Thyroid gland (tissue), 4 donors: Measurements from ENCODE around the gene ATXN1. TPM values are rescaled to one million over a fixed set of nuclear protein-coding genes. Genes with fewer than 3 reads are reported as not detected.

Source experiments
- DNase-seq, 2 donors: peaks; one replicate each; pipeline ENCODE4 v3.0.0-alpha.2; 2019
- H3K27ac ChIP-seq, 3 donors: fragments of 200-600 bp; sonication (generic); 1 replicate in 2 of 3; 2 replicates in 1 of 3; pipeline ENCODE4 v1.5.1; 2016 to 2019; ENCODE audit warnings: mild to moderate bottlenecking in 1 of 3, moderate library complexity in 1 of 3
- H3K27me3 ChIP-seq: fragments of 200-600 bp; sonication (generic); one replicate; pipeline ENCODE4 v1.5.1; 2019
- H3K36me3 ChIP-seq, 2 donors: fragments of 200-600 bp; sonication (generic); one replicate each; pipeline ENCODE4 v1.5.1; 2016 to 2019
- H3K4me1 ChIP-seq, 2 donors: fragments of 200-600 bp; sonication (generic); one replicate each; pipeline ENCODE4 v1.5.1; 2017 to 2019
- H3K4me3 ChIP-seq, 3 donors: fragments of 200-600 bp; sonication (generic); replicated peaks in 1 of 3; 1 replicate in 2 of 3; 2 replicates in 1 of 3; pipeline ENCODE4 v1.5.1; 2016; ENCODE audit warnings: mild to moderate bottlenecking in 1 of 3
- H3K9me3 ChIP-seq: fragments of 200-600 bp; sonication (generic); one replicate; pipeline ENCODE4 v1.5.1; 2017
- CTCF ChIP-seq, 6 experiments: fragments of 200-600 bp in 3 of 6; fragments of 450-650 bp in 3 of 6; sonication (generic) in 3 of 6; IDR thresholded peaks; one replicate each; pipeline ENCODE4 v1.5.1; 2016 to 2019; ENCODE audit warnings: antibody characterized with exemption in 6 of 6, mild to moderate bottlenecking in 2 of 6, inconsistent platforms in 1 of 6, moderate library complexity in 1 of 6
- POLR2A ChIP-seq, 2 donors: fragments of 450-650 bp; IDR thresholded peaks; one replicate each; pipeline ENCODE4 v1.6.1; 2017; ENCODE audit warnings: antibody characterized with exemption in 2 of 2, mild to moderate bottlenecking in 2 of 2, moderate library complexity in 1 of 2
- WGBS, 2 donors: methylation state at CpG; one replicate each; pipeline ENCODE4 v1.1.5; 2017; 5-methylcytosine and 5-hydroxymethylcytosine counted together
- intact Hi-C: fragments of 100-400 bp; cut with DNase I; formaldehyde crosslinking; loops from one replicate; pipeline ENCODE4 v1.15.1; 2023
- total RNA-seq, 4 donors: library from RNA; depleted of rRNA; stranded (reverse); fragments of >200 nt; gene quantifications; one replicate each; pipeline ENCODE4 v1.2.3, GENCODE V29; 2016

ATXN1 gene
- total RNA-seq, 4 donors from 2014 or later: 62.1 to 88.1 (median 83.0) TPM

- H3K9me3 ChIP-seq: no peaks in the 10 kb centered on the region
Measured at GRCh38 chr6:16324606-16325225, 436.5 kb downstream of the ATXN1 start.

GRCh38 chr6:16324184-16324583, 437.1 kb downstream of the ATXN1 start:
- H3K9me3 ChIP-seq: no peaks in the 10 kb centered on the region
- DNase-seq: no peak
- WGBS, 2 donors: 95 to 100% methylated on average over 2 of the region's 2 CpGs
- peaks cover 15 to 19% of the 10 kb centered on the region in 2 donors for H3K36me3 ChIP-seq
- no peaks in the 10 kb centered on the region for H3K27me3 ChIP-seq
- intact Hi-C loops: no loop called here
- TF ChIP-seq CTCF (IDR thresholded peaks at IDR 0.05): no peak
- TF ChIP-seq POLR2A (IDR thresholded peaks at IDR 0.05): no peak
- peaks cover 12 to 20% of the 10 kb centered on the region in 2 donors for H3K4me1 ChIP-seq
- H3K27ac ChIP-seq: no peak overlapping the region
- H3K4me3 ChIP-seq: no peak overlapping the region

More at GRCh38 chr6:16324606-16325225, 436.5 kb downstream of the ATXN1 start:
- Histone ChIP-seq H3K27me3 (no peaks in the 10 kb centered on the region), H3K4me1 (peaks cover 10 to 17% of the 10 kb centered on the region in 2 donors), H3K27ac (no peak overlapping the region), H3K4me3 (no peak overlapping the region), H3K36me3 (peaks cover 15 to 19% of the 10 kb centered on the region in 2 donors)
- 90 to 95% methylated on average over 7 of the region's 7 CpGs for WGBS, 2 donors
- TF ChIP-seq CTCF (IDR thresholded peaks at IDR 0.05) (no peak), POLR2A (IDR thresholded peaks at IDR 0.05) (no peak)
- intact Hi-C loops: loop anchor here (5.0 kb wide), 1 partner anchor 88 kb away; no protein-coding TSS in a partner anchor
- DNase-seq: no peak

- DNase-seq: peak in 1 of 2 donors; percentile 18
- Histone ChIP-seq H3K4me1 (peaks cover 12 to 20% of the 10 kb centered on the region in 2 donors), H3K27me3 (no peaks in the 10 kb centered on the region), H3K36me3 (peaks cover 15 to 17% of the 10 kb centered on the region in 2 donors), H3K27ac (no peak overlapping the region), H3K4me3 (no peak overlapping the region), H3K9me3 (no peaks in the 10 kb centered on the region)
- no peak for TF ChIP-seq POLR2A (IDR thresholded peaks at IDR 0.05)
- TF ChIP-seq CTCF (IDR thresholded peaks at IDR 0.05): no peak
- intact Hi-C loops: no loop called here
- WGBS, 2 donors: 81 to 84% methylated on average over 11 of the region's 11 CpGs
Measured at GRCh38 chr6:16322666-16323312, 438.5 kb downstream of the ATXN1 start.

- H3K27ac ChIP-seq: no peak overlapping the region
- 98% methylated on average over 11 of the region's 11 CpGs for WGBS, 2 donors
- no peaks in the 10 kb centered on the region for H3K27me3 ChIP-seq
- H3K4me3 ChIP-seq: no peak overlapping the region
- H3K36me3 ChIP-seq: peaks cover 8 to 9% of the 10 kb centered on the region in 2 donors
- no peaks in the 10 kb centered on the region for H3K9me3 ChIP-seq
- intact Hi-C loops: no loop called here
- DNase-seq: no peak
- TF ChIP-seq POLR2A (IDR thresholded peaks at IDR 0.05) (no peak), CTCF (IDR thresholded peaks at IDR 0.05) (no peak)
- peaks cover 12 to 20% of the 10 kb centered on the region in 2 donors for H3K4me1 ChIP-seq
Measured at GRCh38 chr6:16321826-16322225, 439.4 kb downstream of the ATXN1 start.

- H3K36me3 ChIP-seq: peaks cover 3 to 4% of the 10 kb centered on the region in 2 donors
- no peak overlapping the region for H3K4me3 ChIP-seq
- intact Hi-C loops: no loop called here
- no peaks in the 10 kb centered on the region for H3K27me3 ChIP-seq
- H3K9me3 ChIP-seq: no peaks in the 10 kb centered on the region
- DNase-seq: no peak
- TF ChIP-seq CTCF (IDR thresholded peaks at IDR 0.05) (no peak), POLR2A (IDR thresholded peaks at IDR 0.05) (no peak)
- 89 to 91% methylated on average over 7 of the region's 7 CpGs for WGBS, 2 donors
- no peak overlapping the region for H3K27ac ChIP-seq
- H3K4me1 ChIP-seq: peaks cover 12 to 20% of the 10 kb centered on the region in 2 donors
Measured at GRCh38 chr6:16321341-16321710, 439.9 kb downstream of the ATXN1 start.
